GM23338 (cell line): ENCODE measurements around the gene KCNAB2. TPM values are rescaled to one million over a fixed set of nuclear protein-coding genes. Genes with fewer than 3 reads are reported as not detected.

Experiments used
- ATAC-seq: fragments of 200-7000 bp; cut with Tn5 transposase; 3 replicates; pipeline ENCODE4 v1.9.1; 2020
- DNase-seq: peaks from one replicate; pipeline ENCODE4 v3.0.0-alpha.2; 2015; ENCODE audit warnings: low spot score
- H2AFZ ChIP-seq: fragments of 200-600 bp; sonication (generic); 2 replicates; pipeline ENCODE4 v1.8.0; 2016; ENCODE audit warnings: antibody characterized with exemption, mild to moderate bottlenecking, moderate library complexity
- H3F3A ChIP-seq: fragments of 200-600 bp; sonication (generic); replicated peaks from 2 replicates; pipeline ENCODE4 v1.8.0; 2017; ENCODE audit warnings: antibody characterized with exemption, mixed run types, low read depth
- H3K27ac ChIP-seq: fragments of 200-600 bp; sonication (generic); 2 replicates; pipeline ENCODE4 v1.6.1; 2016; ENCODE audit warnings: low read depth
- H3K27me3 ChIP-seq: fragments of 200-600 bp; sonication (generic); 2 replicates; pipeline ENCODE4 v1.8.0; 2016; ENCODE audit warnings: mild to moderate bottlenecking, mixed run types, moderate library complexity; ENCODE audit not compliant: insufficient read depth
- H3K36me3 ChIP-seq: fragments of 200-600 bp; sonication (generic); 2 replicates; pipeline ENCODE4 v1.8.0; 2016; ENCODE audit warnings: mild to moderate bottlenecking; ENCODE audit not compliant: insufficient read depth
- H3K4me1 ChIP-seq: fragments of 200-600 bp; sonication (generic); 2 replicates; pipeline ENCODE4 v1.8.0; 2016; ENCODE audit warnings: mild to moderate bottlenecking, moderate library complexity; ENCODE audit not compliant: insufficient read depth
- H3K4me2 ChIP-seq: fragments of 200-600 bp; sonication (generic); 2 replicates; pipeline ENCODE4 v1.7.1; 2017; ENCODE audit warnings: mixed run types
- H3K4me3 ChIP-seq: fragments of 200-600 bp; sonication (generic); 2 replicates; pipeline ENCODE4 v1.6.1; 2016; ENCODE audit warnings: mixed run types
- H3K79me2 ChIP-seq: fragments of 200-600 bp; sonication (generic); replicated peaks from 2 replicates; pipeline ENCODE4 v1.8.0; 2017; ENCODE audit warnings: mild to moderate bottlenecking; ENCODE audit not compliant: insufficient read depth
- H3K9me2 ChIP-seq: fragments of 200-600 bp; sonication (generic); 2 replicates; pipeline ENCODE4 v1.8.0; 2017; ENCODE audit not compliant: insufficient read depth
- H4K20me1 ChIP-seq: fragments of 200-600 bp; sonication (generic); replicated peaks from 2 replicates; pipeline ENCODE4 v1.8.0; 2017; ENCODE audit warnings: mild to moderate bottlenecking; ENCODE audit not compliant: insufficient read depth
- H3K27ac Mint-ChIP-seq: 2 replicates; pipeline ENCODE4 v1.8.0; 2020; ENCODE audit warnings: inconsistent platforms, mild to moderate bottlenecking, moderate library complexity, mixed read lengths
- H3K27me3 Mint-ChIP-seq: 3 replicates; pipeline ENCODE4 v1.8.0; 2022; ENCODE audit warnings: low read depth, mild to moderate bottlenecking, moderate library complexity, mixed read lengths, inconsistent platforms; ENCODE audit not compliant: insufficient read depth, poor library complexity
- H3K36me3 Mint-ChIP-seq: 3 replicates; pipeline ENCODE4 v1.8.0; 2021; ENCODE audit warnings: low read depth, mild to moderate bottlenecking, inconsistent platforms, moderate library complexity, mixed read lengths
- H3K4me1 Mint-ChIP-seq: 3 replicates; pipeline ENCODE4 v1.8.0; 2020; ENCODE audit warnings: mild to moderate bottlenecking, inconsistent platforms, mixed read lengths
- H3K4me3 Mint-ChIP-seq: 3 replicates; pipeline ENCODE4 v1.8.0; 2021; ENCODE audit warnings: moderate library complexity, mild to moderate bottlenecking, inconsistent platforms, mixed read lengths
- H3K9me3 Mint-ChIP-seq: 3 replicates; pipeline ENCODE4 v1.8.0; 2020; ENCODE audit warnings: moderate library complexity, mild to moderate bottlenecking, inconsistent platforms, mixed read lengths
- CTCF ChIP-seq, 2 experiments: fragments of 200-600 bp in 1 of 2; sonication (generic) in 1 of 2; conservative IDR thresholded peaks; 2 replicates each; pipeline versions ENCODE4 v1.5.1 to v1.6.1; 2016 to 2017; ENCODE audit warnings: antibody characterized with exemption in 2 of 2, low read depth in 2 of 2, mild to moderate bottlenecking in 2 of 2, moderate library complexity in 1 of 2
- ETS1 ChIP-seq: IDR thresholded peaks from 2 replicates; pipeline ENCODE4 v1.6.1; 2016; ENCODE audit warnings: antibody characterized with exemption
- JUNB ChIP-seq: IDR thresholded peaks from one replicate; pipeline ENCODE4 v1.6.1; 2016; ENCODE audit warnings: antibody characterized with exemption; ENCODE audit not compliant: unreplicated experiment
- NANOG ChIP-seq: IDR thresholded peaks from 2 replicates; pipeline ENCODE4 v1.6.1; 2016; ENCODE audit warnings: antibody characterized with exemption, borderline replicate concordance
- REST ChIP-seq: IDR thresholded peaks from one replicate; pipeline ENCODE4 v1.6.1; 2018; ENCODE audit warnings: antibody characterized with exemption; ENCODE audit not compliant: unreplicated experiment
- STAT1 ChIP-seq: IDR thresholded peaks from one replicate; pipeline ENCODE4 v1.6.1; 2016; ENCODE audit warnings: antibody characterized with exemption; ENCODE audit not compliant: unreplicated experiment
- ZNF114 ChIP-seq: fragments of 250-450 bp; sonication (Bioruptor Pico); IDR thresholded peaks from 2 replicates; pipeline ENCODE4 v1.5.0; 2020; ENCODE audit warnings: mild to moderate bottlenecking, moderate library complexity
- ZNF331 ChIP-seq: fragments of 250-450 bp; sonication (Bioruptor Pico); IDR thresholded peaks from 2 replicates; pipeline ENCODE4 v1.5.0; 2020; ENCODE audit warnings: low read depth, mild to moderate bottlenecking, moderate library complexity
- ZNF462 ChIP-seq: fragments of 250-450 bp; sonication (Bioruptor Pico); IDR thresholded peaks from 2 replicates; pipeline ENCODE4 v1.5.0; 2020; ENCODE audit warnings: mild to moderate bottlenecking, moderate library complexity
- polyA plus RNA-seq: library from polyadenylated mRNA; unstranded; fragments of >200 nt; fragmentation: Nextera tagmentation; extraction: Ambion mirVana; gene quantifications from 2 replicates; pipeline ENCODE4 v1.2.1, GENCODE V29; 2016
- total RNA-seq: library from RNA; depleted of rRNA; stranded (reverse); fragments of >200 nt; shearing (Covaris generic); gene quantifications from 2 replicates; pipeline ENCODE4 v1.2.3, GENCODE V29; 2014

KCNAB2 gene
- total and polyA plus RNA-seq, 2 experiments from 2014 or later: 3.0 to 3.7 TPM

- TF ChIP-seq ZNF331 (CRISPR knock-in tag) (no peak), STAT1 (no peak), ZNF462 (no peak), ZNF114 (CRISPR knock-in tag) (no peak), ETS1 (no peak), NANOG (no peak)
These were observed 61.3 kb downstream of the KCNAB2 start (continued) for GRCh38 chr1:6106977-6107376.

GRCh38 chr1:6107409-6108356 is 62.0 kb downstream of the KCNAB2 start:
- H3K4me1 Mint-ChIP-seq: peaks cover 2% of the 10 kb centered on the region; the same call in 1 of the 3 replicates
- H2AFZ ChIP-seq: no peak overlapping the region
- no peak overlapping the region for H3K4me3 ChIP-seq
- H3K27me3 ChIP-seq: no peaks in the 10 kb centered on the region
- H4K20me1 ChIP-seq: no peaks in the 10 kb centered on the region
- H3K9me2 ChIP-seq: no peaks in the 10 kb centered on the region
- no peaks in the 10 kb centered on the region for H3F3A ChIP-seq
- H3K4me3 Mint-ChIP-seq: no peak overlapping the region
- no peak for ATAC-seq
- H3K27ac Mint-ChIP-seq: no peak overlapping the region
- no peaks in the 10 kb centered on the region for H3K36me3 ChIP-seq
- H3K36me3 Mint-ChIP-seq: no peaks in the 10 kb centered on the region; the same call in 2 of the 3 replicates
- no peaks in the 10 kb centered on the region for H3K4me1 ChIP-seq
- no peak overlapping the region for H3K4me2 ChIP-seq
- no peaks in the 10 kb centered on the region for H3K79me2 ChIP-seq
- H3K27ac ChIP-seq: no peak overlapping the region
- H3K9me3 Mint-ChIP-seq: no peaks in the 10 kb centered on the region
- peaks cover 10% of the 10 kb centered on the region for H3K27me3 Mint-ChIP-seq
- DNase-seq: no peak
- TF ChIP-seq CTCF (conservative IDR thresholded peaks at IDR 0.05; ENCODE audit: low read depth in 2 of 2) (no peak), JUNB (no peak), REST (no peak), ZNF114 (CRISPR knock-in tag) (no peak), NANOG (no peak), ZNF331 (CRISPR knock-in tag) (no peak)
